ENCODE measurements around the gene CHST12.

DNA sequence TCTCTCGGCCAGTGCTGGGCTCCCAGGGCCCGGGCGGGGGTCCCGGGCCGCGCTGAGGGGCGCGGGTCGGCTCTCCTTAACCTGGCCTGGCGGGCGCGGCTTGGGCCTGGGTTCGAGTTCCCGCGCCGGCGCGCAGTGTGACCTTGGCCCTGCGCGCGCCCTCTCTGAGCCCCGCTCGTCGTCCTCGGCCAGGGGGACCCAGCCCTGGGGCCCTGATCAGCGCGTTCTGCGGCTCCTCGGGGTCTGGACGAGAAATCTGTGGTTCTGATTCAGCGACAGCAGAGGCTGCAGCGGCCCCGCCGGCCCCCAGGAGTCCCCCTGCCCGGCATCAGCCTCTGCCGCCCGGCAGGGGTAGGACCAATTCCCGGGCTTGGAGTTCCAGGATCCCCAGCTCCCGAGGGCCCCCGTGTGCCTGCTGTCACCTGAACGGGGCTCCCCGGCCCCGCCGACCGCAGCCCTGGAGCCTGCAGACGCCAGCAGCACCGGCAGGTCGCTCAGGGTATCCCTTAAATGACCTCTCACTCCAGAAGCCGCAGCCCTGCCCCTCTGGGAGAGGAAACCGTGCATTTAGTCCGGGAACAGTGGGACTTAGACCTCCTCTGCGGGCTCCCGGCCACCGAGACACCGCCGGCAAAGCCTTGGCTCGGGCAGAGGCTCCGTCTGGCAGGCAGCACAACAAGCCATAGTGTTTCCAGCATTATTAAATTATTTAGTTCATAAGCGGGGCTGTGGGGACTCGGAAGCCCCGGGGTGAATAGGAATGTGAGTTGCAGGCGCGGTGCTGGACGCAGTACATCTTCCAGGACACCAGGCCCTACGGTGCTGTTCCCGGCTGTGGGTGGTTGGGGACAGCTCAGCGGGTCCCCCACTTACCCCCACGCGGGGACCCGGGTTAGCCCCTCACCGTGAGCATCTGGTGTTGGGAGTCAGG lies 572 bp downstream of the CHST12 start:
- TF ChIP-seq, protein P1, sequence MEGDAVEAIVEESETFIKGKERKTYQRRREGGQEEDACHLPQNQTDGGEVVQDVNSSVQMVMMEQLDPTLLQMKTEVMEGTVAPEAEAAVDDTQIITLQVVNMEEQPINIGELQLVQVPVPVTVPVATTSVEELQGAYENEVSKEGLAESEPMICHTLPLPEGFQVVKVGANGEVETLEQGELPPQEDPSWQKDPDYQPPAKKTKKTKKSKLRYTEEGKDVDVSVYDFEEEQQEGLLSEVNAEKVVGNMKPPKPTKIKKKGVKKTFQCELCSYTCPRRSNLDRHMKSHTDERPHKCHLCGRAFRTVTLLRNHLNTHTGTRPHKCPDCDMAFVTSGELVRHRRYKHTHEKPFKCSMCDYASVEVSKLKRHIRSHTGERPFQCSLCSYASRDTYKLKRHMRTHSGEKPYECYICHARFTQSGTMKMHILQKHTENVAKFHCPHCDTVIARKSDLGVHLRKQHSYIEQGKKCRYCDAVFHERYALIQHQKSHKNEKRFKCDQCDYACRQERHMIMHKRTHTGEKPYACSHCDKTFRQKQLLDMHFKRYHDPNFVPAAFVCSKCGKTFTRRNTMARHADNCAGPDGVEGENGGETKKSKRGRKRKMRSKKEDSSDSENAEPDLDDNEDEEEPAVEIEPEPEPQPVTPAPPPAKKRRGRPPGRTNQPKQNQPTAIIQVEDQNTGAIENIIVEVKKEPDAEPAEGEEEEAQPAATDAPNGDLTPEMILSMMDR (IDR thresholded peaks at IDR 0.05), result no peak
- TF ChIP-seq POLR2A (IDR thresholded peaks at IDR 0.05), result no peak

All from right lobe of liver (tissue), 4 donors.